NCI-H748 (cell line): ENCODE measurements around the gene C2orf78.
"Not testable (repeated sequence)": the region's sequence is repeated elsewhere in the genome, so short reads cannot be mapped to it uniquely, and the experiment has no call there.

Source experiments
- DNase-seq: peaks from one replicate; lab custom pipeline; 2025; ENCODE audit not compliant: unreplicated experiment; lab: John Stamatoyannopoulos, UW

The C2orf78 gene

DNA sequence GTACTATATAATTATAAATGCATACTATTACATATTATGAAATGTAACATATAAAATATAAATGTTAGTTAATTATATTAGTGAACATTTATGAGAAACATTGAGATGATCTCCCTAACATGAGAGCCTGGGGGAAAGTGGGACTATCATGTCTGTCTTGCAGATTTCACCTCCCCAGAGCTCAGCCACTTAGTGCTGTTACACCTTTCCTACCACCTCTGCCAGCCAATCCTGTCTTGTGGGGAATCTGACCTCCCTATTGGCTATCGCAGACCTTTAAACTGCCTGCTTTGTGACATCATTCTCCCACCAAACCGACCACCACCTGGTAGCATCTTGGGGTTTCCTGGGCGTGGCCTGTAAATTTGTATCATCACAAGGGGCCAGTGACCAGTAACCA, at the start of gene C2orf78:
C2orf78 (plus strand) TSS at position 301 of the 400 bp plus-strand sequence. CDS start 127 bp downstream, outside the sequence.
- DNase-seq = not testable (repeated sequence)

DNA sequence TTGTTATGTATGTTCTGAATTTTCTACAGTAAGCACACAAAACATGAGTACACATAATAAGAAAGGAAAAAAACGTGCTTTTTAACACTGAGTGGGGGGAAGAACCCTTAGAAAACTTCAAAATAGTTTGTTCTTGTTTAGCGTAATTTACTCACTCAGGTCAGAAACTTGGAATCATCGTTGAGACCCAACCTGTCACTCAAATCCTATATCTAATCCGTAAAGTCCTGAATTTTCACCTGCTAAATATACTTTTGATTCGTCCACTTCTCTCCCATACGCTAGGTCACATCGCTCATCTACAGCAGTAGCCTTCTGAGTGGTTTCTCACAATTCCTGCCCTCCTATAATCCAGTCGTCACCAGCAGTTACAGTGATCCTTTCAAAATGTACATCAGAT, 47.6 kb upstream of the C2orf78 start:
- no peak for DNase-seq

DNA sequence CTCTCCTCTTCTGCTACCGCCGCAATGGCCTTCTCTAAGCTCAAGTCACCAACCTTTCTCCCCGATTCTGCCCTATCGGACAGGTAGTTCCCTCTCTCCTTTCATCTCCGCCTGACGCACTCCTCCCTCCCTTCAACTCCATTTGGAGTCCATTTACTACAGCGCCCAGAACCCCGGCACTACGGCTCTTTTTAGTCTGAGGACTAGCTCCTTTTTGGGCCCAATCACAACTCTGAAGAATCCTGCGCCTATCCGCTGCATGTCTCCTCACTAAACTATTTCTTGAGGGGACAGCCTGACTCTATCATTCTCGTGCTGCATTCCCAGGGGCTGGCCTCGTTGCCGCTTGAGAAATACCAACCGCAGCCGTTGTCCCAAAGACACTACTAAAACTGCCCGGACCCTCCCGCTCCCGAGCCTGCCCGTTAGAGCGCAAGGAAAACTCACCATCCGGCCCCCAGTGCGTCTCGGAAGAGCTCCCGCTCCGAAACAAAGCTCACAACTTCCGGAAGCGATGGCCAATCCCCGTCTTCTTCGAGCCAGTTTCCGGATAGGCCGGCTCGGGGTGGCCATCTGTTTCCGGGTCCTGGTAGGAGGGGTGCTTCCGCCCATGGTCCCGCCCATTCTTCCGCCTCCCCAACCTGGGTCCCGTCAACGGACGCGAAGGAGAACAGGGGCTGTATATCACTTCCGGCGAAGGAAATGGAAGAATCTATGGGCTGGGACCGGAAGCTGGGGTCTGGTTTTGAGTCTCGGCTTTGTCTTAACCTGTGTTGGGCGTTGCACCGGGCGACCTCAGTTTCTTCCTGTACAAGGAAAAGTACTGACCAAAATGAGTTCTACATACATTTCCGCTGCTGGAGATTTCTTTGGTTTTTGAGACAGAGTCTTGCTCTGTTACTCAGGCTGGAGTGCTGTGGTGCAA, 46.9 kb upstream of the C2orf78 start, which contains the start of gene TPRKB:
TPRKB (minus strand) TSS at position 491 of the 925 bp plus-strand sequence. CDS start 2,776 bp downstream, outside the sequence.
- peak; percentile 96 for DNase-seq

- no peak for DNase-seq
Observed at GRCh38 chr2:73739101-73739500, 44.9 kb upstream of the C2orf78 start.

DNA sequence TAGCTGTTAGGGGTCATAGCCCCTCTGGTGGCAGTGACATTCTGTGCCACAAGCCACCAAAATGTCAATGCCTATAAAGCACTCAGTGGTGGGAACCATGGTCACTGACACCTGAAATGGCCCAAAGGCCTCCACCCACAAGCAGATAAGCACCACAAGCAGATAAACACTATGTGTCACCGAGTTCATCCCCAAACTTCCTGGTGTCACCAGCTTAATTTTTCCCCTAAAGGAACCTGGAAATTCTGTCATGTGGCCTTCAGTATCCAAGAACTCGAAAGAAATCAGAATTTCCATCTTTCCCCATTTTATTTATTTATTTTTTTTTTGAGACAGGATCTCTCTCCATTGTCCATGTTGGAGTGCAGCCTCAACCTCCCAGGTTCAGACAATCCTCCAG, 43.2 kb upstream of the C2orf78 start:
- no peak for DNase-seq

DNA sequence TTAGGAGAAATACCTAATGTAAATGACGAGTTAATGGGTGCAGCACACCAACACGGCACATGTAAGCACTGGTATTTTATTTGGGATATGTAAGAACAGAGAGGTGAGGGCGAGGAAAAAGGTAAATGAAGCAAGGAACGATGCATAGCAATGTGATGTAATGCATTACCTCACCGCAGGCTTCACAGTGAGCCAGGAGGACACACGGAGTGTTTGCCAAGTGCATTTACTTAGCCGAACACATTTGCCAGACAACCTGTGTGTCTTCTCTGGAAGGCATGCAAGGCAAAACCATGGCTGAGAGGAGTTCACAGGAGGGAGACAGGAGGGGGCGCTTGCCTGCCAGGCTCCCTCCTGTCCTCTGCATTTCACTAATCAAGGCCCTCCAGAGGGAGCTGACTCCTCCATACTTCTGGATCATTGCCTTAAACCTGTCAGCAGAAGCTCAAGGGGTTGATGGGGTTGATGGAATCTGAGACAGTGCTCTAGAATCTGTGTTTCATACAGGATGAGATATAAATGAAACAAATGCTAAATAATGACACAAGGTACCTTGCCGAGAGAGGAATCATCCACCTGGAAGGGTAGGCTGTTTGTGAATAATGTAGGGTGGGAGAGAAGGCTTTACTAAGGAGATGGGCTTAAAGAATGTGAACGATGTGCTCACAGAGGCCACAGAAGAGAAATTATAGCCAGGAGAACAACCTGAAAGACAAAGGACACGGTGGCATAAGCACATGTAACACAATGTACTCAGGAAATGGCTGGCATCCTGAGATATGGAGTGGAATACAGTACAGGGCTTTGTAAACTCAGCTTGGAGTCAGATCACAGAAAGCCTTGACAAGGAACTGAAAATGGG, 37.7 kb upstream of the C2orf78 start:
- no peak for DNase-seq

GRCh38 chr2:73746877-73747208, 37.1 kb upstream of the C2orf78 start:
- DNase-seq = no peak

DNA sequence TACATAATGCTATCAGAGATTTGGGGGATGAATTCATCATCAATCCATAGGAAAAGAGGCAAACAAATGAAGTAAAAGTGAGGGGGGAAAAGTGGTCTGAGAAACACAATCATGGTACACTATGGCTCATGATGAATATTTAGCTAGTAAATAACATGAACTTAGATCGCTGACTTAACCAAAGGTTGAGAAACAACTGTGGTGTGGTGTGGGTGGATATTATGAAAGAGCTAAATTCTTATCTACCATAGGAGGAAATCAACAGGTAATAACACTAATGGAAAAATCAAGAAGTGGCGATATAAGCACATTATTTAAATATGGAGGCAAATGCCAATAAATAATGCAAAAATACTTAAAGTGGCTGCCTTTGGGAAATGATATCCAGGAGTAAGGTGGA, 34.7 kb upstream of the C2orf78 start:
- DNase-seq = no peak

DNA sequence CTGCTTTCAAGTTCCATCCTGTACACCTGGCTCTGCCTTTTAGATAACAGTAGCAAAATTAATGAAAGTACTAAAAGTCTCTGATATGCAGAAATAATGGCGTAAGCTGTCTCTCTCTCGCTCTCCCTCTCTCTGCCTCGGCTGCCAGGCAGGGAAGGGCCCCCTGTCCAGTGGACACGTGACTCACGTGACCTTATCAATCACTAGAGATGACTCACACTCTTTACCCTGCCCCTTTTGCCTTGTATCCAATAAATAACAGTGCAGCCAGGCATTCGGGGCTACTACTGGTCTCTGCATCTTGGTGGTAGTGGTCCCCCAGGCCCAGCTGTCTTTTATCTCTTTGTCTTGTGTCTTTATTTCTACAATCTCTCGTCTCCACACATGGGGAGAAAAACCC, 29.7 kb upstream of the C2orf78 start:
- not testable (repeated sequence) for DNase-seq

- no peak for DNase-seq
Observed at GRCh38 chr2:73759285-73759764, 24.7 kb upstream of the C2orf78 start.

GRCh38 chr2:73759904-73760303, 24.1 kb upstream of the C2orf78 start:
- no peak for DNase-seq

DNA sequence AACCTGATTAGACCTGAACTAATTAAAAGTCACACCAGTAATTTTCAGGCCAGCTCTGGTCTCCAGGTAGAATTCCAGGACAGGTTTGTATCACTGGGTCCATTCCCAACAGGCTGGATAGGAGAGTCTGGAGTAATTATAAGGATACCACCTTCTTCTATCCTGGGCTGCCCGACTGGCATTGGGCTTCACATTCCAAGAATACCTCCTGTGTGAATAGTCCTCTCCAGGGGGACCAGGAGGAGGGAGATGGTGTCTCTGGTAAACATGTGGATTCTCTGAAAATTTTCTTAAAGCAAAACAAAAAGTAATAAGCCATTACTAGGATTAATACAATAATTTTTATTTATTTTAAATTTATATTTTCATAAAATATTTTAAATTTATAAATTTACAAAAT, 21.4 kb upstream of the C2orf78 start:
- no peak for DNase-seq

DNA sequence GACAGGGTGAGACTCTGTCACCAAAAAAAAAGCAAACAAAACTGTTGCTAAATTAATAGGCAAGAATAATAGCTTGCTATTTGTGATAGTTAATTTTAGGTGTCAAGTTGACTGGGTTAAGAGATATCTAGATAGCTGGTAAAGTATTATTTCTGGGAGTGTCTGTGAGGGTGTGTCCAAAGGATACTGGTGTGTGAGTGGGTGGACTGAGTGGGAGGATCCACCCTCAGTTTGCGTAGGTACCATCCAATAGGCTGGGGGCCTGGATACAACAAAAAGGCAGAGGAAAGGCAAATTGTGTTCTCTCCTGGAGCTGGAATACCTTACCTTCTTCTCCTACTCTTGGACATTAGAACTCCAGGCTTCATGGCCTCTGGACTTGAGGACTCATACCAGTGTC, 19.0 kb upstream of the C2orf78 start:
- DNase-seq = no peak

GRCh38 chr2:73766349-73766748, 17.6 kb upstream of the C2orf78 start:
- DNase-seq = no peak

DNA sequence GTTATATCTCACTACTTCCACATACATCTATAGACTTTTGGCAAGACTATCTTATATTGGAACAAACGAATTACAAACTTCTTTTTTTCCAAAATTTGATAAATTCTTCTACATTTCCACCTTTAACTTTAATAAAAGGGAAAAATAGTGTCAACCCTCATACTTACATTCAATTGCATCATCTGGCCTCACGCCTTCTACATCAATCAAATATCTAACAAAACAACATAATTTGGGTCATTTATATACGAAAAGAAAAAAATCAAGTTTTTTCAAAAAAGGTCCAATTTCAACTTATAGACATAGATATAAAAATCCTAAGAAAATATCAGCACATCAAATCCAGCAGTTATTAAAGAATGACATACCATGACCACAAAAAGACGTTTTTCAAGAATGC, 17.0 kb upstream of the C2orf78 start:
- no peak for DNase-seq

GRCh38 chr2:73770725-73771124, 13.3 kb upstream of the C2orf78 start:
- DNase-seq = no peak

GRCh38 chr2:73772819-73773218, 11.2 kb upstream of the C2orf78 start:
- no peak for DNase-seq

GRCh38 chr2:73776381-73776780, 7.6 kb upstream of the C2orf78 start:
- DNase-seq = no peak

GRCh38 chr2:73776869-73777519, 7.0 kb upstream of the C2orf78 start:
- no peak for DNase-seq

DNA sequence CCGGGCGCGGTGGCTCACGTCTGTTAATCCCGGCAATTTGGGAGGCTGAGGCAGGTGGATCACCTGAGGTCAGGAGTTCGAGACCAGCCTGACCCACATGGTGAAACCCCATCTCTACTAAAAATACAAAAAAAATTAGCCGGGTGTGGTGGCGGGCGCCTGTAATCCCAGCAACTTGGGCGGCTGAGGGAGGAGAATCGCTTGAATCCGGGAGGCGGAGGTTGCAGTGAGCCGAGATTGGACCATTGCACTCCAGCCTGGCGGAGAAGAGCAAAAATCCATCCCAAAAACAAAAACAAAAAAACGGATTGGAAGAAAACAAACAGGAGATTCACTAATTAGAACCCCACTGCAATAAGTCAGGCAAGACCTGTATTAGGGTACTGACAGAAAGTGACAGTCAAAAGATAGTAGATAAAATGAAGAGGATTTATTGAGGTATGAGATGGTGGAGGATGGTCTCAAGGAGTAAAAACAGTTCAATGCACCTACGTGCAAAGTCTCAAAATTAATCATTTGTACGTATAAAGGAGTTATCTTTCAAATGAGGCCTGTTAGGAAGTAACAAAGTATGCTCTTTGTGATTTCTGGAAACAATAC, 5.0 kb upstream of the C2orf78 start:
- DNase-seq = not testable (repeated sequence)
